HG02588 (cell line): ENCODE results near the gene ADARB1.

Source experiments
- ATAC-seq: cut with Tn5 transposase; IDR thresholded peaks from one replicate; pipeline ENCODE4 v1.9.1; 2021; ENCODE audit warnings: mild to moderate bottlenecking, moderate library complexity; ENCODE audit not compliant: unreplicated experiment

The ADARB1 gene

GRCh38 chr21:45054927-45055612, 19.3 kb upstream of the ADARB1 start:
- no peak for ATAC-seq

- ATAC-seq, result no peak
Measured at GRCh38 chr21:45055861-45056260, 18.5 kb upstream of the ADARB1 start.

GRCh38 chr21:45056296-45056904, 18.0 kb upstream of the ADARB1 start:
- no peak for ATAC-seq

DNA sequence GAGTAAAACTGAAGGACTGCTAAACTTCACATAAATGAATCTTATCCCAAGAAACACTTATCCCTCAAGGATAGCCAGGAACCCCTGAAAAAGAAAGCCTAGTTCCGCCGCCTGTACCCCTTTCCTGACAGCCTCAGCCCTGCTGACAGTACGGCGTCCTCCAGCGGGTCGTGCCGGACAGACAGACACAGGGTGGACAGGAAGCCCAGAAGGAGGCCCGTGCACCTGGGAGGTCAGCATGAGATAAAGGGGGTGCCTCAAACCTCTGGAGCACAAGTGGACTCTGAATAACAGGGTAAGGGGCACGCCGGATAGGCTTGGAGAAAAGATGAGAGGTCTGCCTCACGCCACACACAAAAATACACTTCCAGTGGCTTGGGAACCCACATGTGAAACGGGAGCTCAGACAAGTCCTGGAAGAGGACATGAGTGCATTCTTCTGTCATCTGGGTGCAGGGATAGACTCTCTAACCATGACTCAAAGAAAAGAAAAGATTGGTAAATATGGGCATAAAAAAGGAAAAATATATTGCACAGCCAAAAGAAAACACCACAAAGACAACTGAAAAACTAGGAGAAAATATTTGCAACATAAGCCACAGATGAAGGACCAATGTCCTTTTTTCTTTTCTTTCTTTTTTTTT, 17.3 kb upstream of the ADARB1 start:
- ATAC-seq, result no peak

DNA sequence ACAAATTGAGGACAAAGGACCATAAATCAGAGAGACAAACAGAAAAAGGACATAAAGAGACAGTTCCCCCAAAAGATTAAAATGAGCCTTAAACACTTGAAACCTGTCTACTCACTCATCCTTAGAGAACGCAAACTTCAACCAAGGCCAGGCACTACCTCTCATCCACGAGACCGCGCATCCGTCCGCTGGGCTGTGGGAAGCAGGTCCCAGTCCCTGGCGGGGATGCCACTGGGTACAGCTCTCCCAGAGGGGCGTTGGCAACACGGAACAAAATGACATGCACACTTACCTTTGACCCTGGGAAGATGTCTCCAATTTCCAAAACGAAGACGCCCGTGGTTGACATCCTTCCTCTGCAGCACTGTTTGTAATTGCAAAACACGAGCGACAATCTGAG, 16.5 kb upstream of the ADARB1 start:
- no peak for ATAC-seq

DNA sequence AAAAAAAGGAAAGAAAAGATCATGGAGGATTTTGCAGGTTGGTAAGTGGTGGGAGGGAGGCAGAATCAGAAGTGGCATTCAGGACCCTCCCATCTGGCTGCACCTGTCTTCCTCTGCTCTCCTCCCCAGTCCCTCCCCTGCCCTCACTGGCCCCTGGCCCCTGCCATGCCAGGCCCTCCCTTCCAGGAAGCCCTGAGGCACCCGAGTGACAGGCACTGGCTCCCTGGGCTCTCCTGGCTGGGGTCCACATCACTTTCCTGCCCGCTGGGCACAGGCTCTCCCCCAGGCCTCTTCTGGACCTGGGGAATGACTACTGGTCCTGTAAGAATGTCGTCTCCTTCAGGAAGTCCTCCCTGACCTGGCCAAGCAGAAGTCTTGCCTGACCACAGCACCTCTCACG, 15.3 kb upstream of the ADARB1 start:
- ATAC-seq, result no peak

GRCh38 chr21:45060089-45060488, 14.3 kb upstream of the ADARB1 start:
- no peak for ATAC-seq

- no peak for ATAC-seq
Measured at GRCh38 chr21:45060675-45061311, 13.6 kb upstream of the ADARB1 start.

GRCh38 chr21:45064091-45064490, 10.3 kb upstream of the ADARB1 start:
- ATAC-seq, result no peak

GRCh38 chr21:45064618-45065399, 9.6 kb upstream of the ADARB1 start:
- ATAC-seq, result no peak

- ATAC-seq, result no peak
Measured at GRCh38 chr21:45067462-45068285, 6.7 kb upstream of the ADARB1 start.

DNA sequence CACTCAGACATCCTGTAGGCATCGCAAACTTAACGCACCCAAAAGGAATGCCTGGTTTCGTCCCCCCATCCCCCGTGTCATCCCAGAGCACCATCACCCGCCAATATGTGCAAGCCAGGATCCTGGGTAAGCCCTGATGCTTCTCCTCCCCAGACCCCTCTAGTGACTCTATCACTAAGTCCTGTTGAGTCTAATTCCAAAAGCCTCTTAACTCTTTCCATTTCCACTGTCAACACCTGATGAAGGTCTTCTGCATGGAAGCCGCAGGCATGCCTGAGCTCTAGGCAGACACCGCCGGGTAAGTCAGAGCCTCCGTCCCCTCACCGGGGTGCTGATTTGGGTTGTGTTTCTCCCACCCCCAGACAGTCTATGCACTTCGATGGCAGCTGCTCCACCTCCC, 5.3 kb upstream of the ADARB1 start:
- ATAC-seq, result no peak

DNA sequence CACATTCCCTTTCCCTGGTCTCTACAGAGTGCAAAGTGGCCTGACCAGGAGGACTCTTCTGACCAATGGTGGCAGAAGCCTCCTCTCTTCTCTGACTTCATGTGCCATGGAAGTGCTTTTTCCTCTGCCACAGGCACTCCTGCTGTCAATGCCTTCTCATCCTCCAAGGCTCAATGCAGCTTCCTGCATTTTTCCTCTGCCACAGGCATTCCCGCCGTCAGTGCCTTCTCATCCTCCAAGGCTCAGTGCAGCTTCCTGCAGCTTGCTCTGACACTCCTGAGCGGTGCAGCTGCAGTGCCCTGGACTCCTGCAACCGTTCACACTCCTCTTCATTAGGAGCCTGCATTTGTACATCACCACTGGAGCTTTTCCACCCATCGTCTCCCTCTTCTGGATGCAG, 4.7 kb upstream of the ADARB1 start:
- no peak for ATAC-seq

GRCh38 chr21:45071078-45071873, 3.1 kb upstream of the ADARB1 start:
- ATAC-seq, result no peak

- no peak for ATAC-seq
Measured at GRCh38 chr21:45071874-45072737, 2.3 kb upstream of the ADARB1 start.

GRCh38 chr21:45072738-45073300, 1.6 kb upstream of the ADARB1 start:
- ATAC-seq, result no peak

GRCh38 chr21:45073301-45074047, 906 bp upstream of the ADARB1 start:
- ATAC-seq, result no peak
